Gastroesophageal sphincter (tissue), 3 donors: ENCODE results near the gene DIAPH2.

Source experiments
- POLR2A ChIP-seq, 2 donors: fragments of 450-650 bp; IDR thresholded peaks; one replicate each; pipeline ENCODE4 v1.6.1; 2017; ENCODE audit warnings: antibody characterized with exemption in 2 of 2, mild to moderate bottlenecking in 2 of 2, moderate library complexity in 1 of 2
- POLR2AphosphoS5 ChIP-seq: sonication (generic); formaldehyde crosslinking; IDR thresholded peaks from one replicate; pipeline ENCODE4 v1.6.1; 2017; ENCODE audit warnings: antibody characterized with exemption
- TF ChIP-seq, protein P1 (sequence below), 4 experiments: fragments of 200-600 bp in 2 of 4; fragments of 450-650 bp in 2 of 4; sonication (generic) in 1 of 4; IDR thresholded peaks; one replicate each; pipeline ENCODE4 v1.5.1; 2017 to 2019; ENCODE audit warnings: antibody characterized with exemption in 4 of 4, mild to moderate bottlenecking in 2 of 4, moderate library complexity in 2 of 4

DNA sequence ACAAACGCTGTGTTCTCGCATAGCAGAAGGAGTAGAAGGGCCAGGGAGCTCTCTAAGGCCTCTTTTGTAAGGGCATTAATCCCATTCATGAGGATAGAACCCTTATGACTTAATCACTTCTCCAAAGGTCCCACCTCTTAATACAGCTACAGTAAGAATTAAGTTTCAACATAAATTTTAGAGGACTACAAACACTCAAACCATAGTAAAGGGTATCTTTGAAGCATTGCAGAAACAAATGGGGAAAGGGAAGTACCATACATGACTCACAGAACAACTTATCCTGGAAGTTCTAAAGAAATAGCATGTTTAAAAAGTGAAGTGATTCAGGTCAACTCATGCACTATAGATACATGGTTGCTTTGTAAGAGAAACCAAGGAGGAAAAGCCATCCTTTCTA lies 879.9 kb downstream of the DIAPH2 start:
- TF ChIP-seq, protein P1, sequence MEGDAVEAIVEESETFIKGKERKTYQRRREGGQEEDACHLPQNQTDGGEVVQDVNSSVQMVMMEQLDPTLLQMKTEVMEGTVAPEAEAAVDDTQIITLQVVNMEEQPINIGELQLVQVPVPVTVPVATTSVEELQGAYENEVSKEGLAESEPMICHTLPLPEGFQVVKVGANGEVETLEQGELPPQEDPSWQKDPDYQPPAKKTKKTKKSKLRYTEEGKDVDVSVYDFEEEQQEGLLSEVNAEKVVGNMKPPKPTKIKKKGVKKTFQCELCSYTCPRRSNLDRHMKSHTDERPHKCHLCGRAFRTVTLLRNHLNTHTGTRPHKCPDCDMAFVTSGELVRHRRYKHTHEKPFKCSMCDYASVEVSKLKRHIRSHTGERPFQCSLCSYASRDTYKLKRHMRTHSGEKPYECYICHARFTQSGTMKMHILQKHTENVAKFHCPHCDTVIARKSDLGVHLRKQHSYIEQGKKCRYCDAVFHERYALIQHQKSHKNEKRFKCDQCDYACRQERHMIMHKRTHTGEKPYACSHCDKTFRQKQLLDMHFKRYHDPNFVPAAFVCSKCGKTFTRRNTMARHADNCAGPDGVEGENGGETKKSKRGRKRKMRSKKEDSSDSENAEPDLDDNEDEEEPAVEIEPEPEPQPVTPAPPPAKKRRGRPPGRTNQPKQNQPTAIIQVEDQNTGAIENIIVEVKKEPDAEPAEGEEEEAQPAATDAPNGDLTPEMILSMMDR (IDR thresholded peaks at IDR 0.05), result no peak
- TF ChIP-seq POLR2A (IDR thresholded peaks at IDR 0.05) (no peak), POLR2AphosphoS5 (no peak)
